IMR-90 (cell line): ENCODE data around the gene ADAT1. TPM values are rescaled to one million over a fixed set of nuclear protein-coding genes. Genes with fewer than 3 reads are reported as not detected.

ENCODE experiments used
- ATAC-seq: fragments of 200-7000 bp; cut with Tn5 transposase; 2 replicates; pipeline ENCODE4 v1.9.1; 2020; ENCODE audit warnings: low read depth, mild to moderate bottlenecking, moderate library complexity
- BruUV-seq: library from RNA; stranded (reverse); fragments of 400-500 nt; replicated peaks from 2 replicates; lab custom pipeline; 2021; lab: Mats Ljungman, UMichigan
- CTCF ChIA-PET: fragments of 300-600 bp; formaldehyde crosslinking; extraction: SDS; loops from one replicate; lab custom pipeline; 2021; ENCODE audit warnings: antibody characterized with exemption; lab: Yijun Ruan, JAX
- POLR2A ChIA-PET: fragments of 300-600 bp; sonication (Branson Sonifier 250); formaldehyde crosslinking; loops from one replicate; lab custom pipeline; 2022; ENCODE audit warnings: antibody characterized with exemption; ENCODE audit not compliant: unreplicated experiment; lab: Charles Lee
- DNase-seq: peaks from one replicate; pipeline ENCODE4 v3.0.0; 2013
- H2AFZ ChIP-seq: replicated peaks from 2 replicates; pipeline ENCODE3; 2013; ENCODE audit warnings: low read length, mild to moderate bottlenecking; ENCODE audit not compliant: poor library complexity
- H2AK5ac ChIP-seq: 2 replicates; pipeline ENCODE4 v1.6.1; 2013; ENCODE audit warnings: low read depth, low read length, inconsistent platforms
- H2AK9ac ChIP-seq: replicated peaks from 2 replicates; pipeline ENCODE3; 2013; ENCODE audit warnings: mild to moderate bottlenecking, low read depth, low read length, moderate library complexity; ENCODE audit not compliant: poor library complexity
- H2BK120ac ChIP-seq: 2 replicates; pipeline ENCODE4 v1.6.1; 2013; ENCODE audit warnings: low read depth, low read length, inconsistent platforms
- H2BK15ac ChIP-seq: 3 replicates; pipeline ENCODE4 v1.6.1; 2013; ENCODE audit warnings: low read depth, low read length, inconsistent platforms
- H2BK20ac ChIP-seq: 2 replicates; pipeline ENCODE4 v1.6.1; 2013; ENCODE audit warnings: low read depth, mild to moderate bottlenecking, inconsistent platforms, low read length, moderate library complexity
- H2BK5ac ChIP-seq: 2 replicates; pipeline ENCODE4 v1.6.1; 2013; ENCODE audit warnings: mild to moderate bottlenecking, low read depth, low read length, inconsistent platforms; ENCODE audit not compliant: poor library complexity, severe bottlenecking
- H3K14ac ChIP-seq: replicated peaks from 2 replicates; pipeline ENCODE4 v1.6.1; 2013; ENCODE audit warnings: low read depth, low read length, inconsistent platforms
- H3K18ac ChIP-seq: 2 replicates; pipeline ENCODE4 v1.6.1; 2013; ENCODE audit warnings: low read depth, low read length, control low read depth
- H3K23ac ChIP-seq: 2 replicates; pipeline ENCODE4 v1.6.1; 2013; ENCODE audit warnings: low read depth, low read length, inconsistent platforms
- H3K27ac ChIP-seq: 2 replicates; pipeline ENCODE4 v1.5.1; 2013; ENCODE audit warnings: mild to moderate bottlenecking, control low read depth, low read length; ENCODE audit not compliant: insufficient read depth
- H3K27me3 ChIP-seq: 2 replicates; pipeline ENCODE4 v1.6.1; 2013; ENCODE audit warnings: low read length; ENCODE audit not compliant: control insufficient read depth, insufficient read depth
- H3K36me3 ChIP-seq: 2 replicates; pipeline ENCODE4 v1.6.1; 2013; ENCODE audit warnings: low read length, mixed read lengths; ENCODE audit not compliant: control insufficient read depth, insufficient read depth
- H3K4ac ChIP-seq: 2 replicates; pipeline ENCODE4 v1.6.1; 2013; ENCODE audit warnings: low read depth, low read length, inconsistent platforms
- H3K4me1 ChIP-seq: 2 replicates; pipeline ENCODE4 v1.6.1; 2013; ENCODE audit warnings: low read length, mixed read lengths; ENCODE audit not compliant: control insufficient read depth, insufficient read depth
- H3K4me2 ChIP-seq: 2 replicates; pipeline ENCODE4 v1.6.1; 2013; ENCODE audit warnings: low read depth, mild to moderate bottlenecking, control low read depth, low read length, moderate library complexity
- H3K4me3 ChIP-seq: 2 replicates; pipeline ENCODE4 v1.5.1; 2013; ENCODE audit warnings: low read depth, mild to moderate bottlenecking, control low read depth, low read length, moderate library complexity; ENCODE audit not compliant: insufficient read depth
- H3K56ac ChIP-seq: 2 replicates; pipeline ENCODE4 v1.6.1; 2013; ENCODE audit warnings: low read length, inconsistent platforms; ENCODE audit not compliant: insufficient read depth; ENCODE audit errors: extremely low read depth
- H3K79me1 ChIP-seq, 2 experiments: 2 replicates each; pipeline ENCODE4 v1.6.1; 2013; ENCODE audit warnings: low read length in 2 of 2, inconsistent platforms in 1 of 2, low read depth in 1 of 2
- H3K9ac ChIP-seq: 2 replicates; pipeline ENCODE4 v1.6.1; 2013; ENCODE audit warnings: low read depth, low read length, control low read depth
- H3K9me1 ChIP-seq: 2 replicates; pipeline ENCODE4 v1.6.1; 2013; ENCODE audit warnings: low read length, inconsistent platforms; ENCODE audit not compliant: insufficient read depth
- H3K9me3 ChIP-seq: 2 replicates; pipeline ENCODE4 v1.6.1; 2013; ENCODE audit warnings: low read length; ENCODE audit not compliant: control insufficient read depth, insufficient read depth
- H4K20me1 ChIP-seq: 2 replicates; pipeline ENCODE4 v1.6.1; 2013; ENCODE audit warnings: low read length, inconsistent platforms; ENCODE audit not compliant: insufficient read depth
- H4K5ac ChIP-seq: 2 replicates; pipeline ENCODE4 v1.6.1; 2013; ENCODE audit warnings: mild to moderate bottlenecking, low read depth, low read length, control low read depth
- H4K8ac ChIP-seq, 2 experiments: 2 replicates each; pipeline ENCODE4 v1.6.1; 2013; ENCODE audit warnings: low read depth in 2 of 2, low read length in 2 of 2, control low read depth in 1 of 2, inconsistent platforms in 1 of 2
- H4K91ac ChIP-seq: 2 replicates; pipeline ENCODE4 v1.6.1; 2013; ENCODE audit warnings: low read depth, low read length, inconsistent platforms; ENCODE audit not compliant: insufficient read depth
- CEBPB ChIP-seq: IDR thresholded peaks from 2 replicates; pipeline ENCODE4 v1.6.1; 2012; ENCODE audit warnings: low read depth, low read length, improper control_type of control experiment
- MXI1 ChIP-seq: IDR thresholded peaks from 2 replicates; pipeline ENCODE4 v1.6.1; 2012; ENCODE audit warnings: low read depth, mild to moderate bottlenecking, low read length, moderate library complexity, borderline replicate concordance
- RCOR1 ChIP-seq: IDR thresholded peaks from 2 replicates; pipeline ENCODE4 v1.6.1; 2012; ENCODE audit warnings: mild to moderate bottlenecking, low read length, improper control_type of control experiment; ENCODE audit not compliant: insufficient replicate concordance
- RFX5 ChIP-seq: IDR thresholded peaks from 2 replicates; pipeline ENCODE4 v1.8.0; 2012; ENCODE audit warnings: low read depth, mild to moderate bottlenecking, low read length, moderate library complexity
- SMC3 ChIP-seq: fragments of 150-350 bp; IDR thresholded peaks from 2 replicates; pipeline ENCODE4 v1.6.1; 2016; ENCODE audit warnings: low read depth, mild to moderate bottlenecking, antibody characterized with exemption, low read length, moderate library complexity
- WGBS, 2 experiments: methylation state at CpG; one replicate each; pipeline versions ENCODE4 v1.1.5 to v1.1.7; 2013; ENCODE audit warnings: missing lambda C conversion rate in 2 of 2; ENCODE audit not compliant: insufficient read length in 1 of 2; ENCODE audit errors: extremely low coverage in 2 of 2; 5-methylcytosine and 5-hydroxymethylcytosine counted together
- dilution Hi-C: fragments of 300-500 bp; cut with HindIII; formaldehyde crosslinking; loops from one replicate; pipeline ENCODE4 v1.14.3; 2018; ENCODE audit warnings: low sequenced_read_pairs; ENCODE audit not compliant: unreplicated experiment
- in situ Hi-C: fragments of 300-500 bp; cut with MboI; formaldehyde crosslinking; loops from 3 replicates; pipeline ENCODE4 v1.14.3; 2019; ENCODE audit warnings: low sequenced_read_pairs, inconsistent platforms, mixed read lengths
- intact Hi-C: fragments of 100-400 bp; cut with micrococcal nuclease; formaldehyde crosslinking; loops from 2 replicates; pipeline ENCODE4 v1.10.0; 2022
- polyA plus RNA-seq, 3 experiments: library from polyadenylated mRNA; depleted of rRNA; stranded (reverse); fragments of >200 nt; gene quantifications; 2 replicates each; pipeline ENCODE4 v1.2.3, GENCODE V29; 2012; ENCODE audit warnings: low replicate concordance in 1 of 3
- total RNA-seq: library from RNA; depleted of rRNA; stranded (reverse); fragments of >200 nt; gene quantifications from 2 replicates; pipeline ENCODE4 v1.2.3, GENCODE V29; 2012

Gene ADAT1
- total and polyA plus RNA-seq, 2 of the 4 experiments (the other 2 are of a cell fraction) = 22.7 to 52.9 TPM

DNA sequence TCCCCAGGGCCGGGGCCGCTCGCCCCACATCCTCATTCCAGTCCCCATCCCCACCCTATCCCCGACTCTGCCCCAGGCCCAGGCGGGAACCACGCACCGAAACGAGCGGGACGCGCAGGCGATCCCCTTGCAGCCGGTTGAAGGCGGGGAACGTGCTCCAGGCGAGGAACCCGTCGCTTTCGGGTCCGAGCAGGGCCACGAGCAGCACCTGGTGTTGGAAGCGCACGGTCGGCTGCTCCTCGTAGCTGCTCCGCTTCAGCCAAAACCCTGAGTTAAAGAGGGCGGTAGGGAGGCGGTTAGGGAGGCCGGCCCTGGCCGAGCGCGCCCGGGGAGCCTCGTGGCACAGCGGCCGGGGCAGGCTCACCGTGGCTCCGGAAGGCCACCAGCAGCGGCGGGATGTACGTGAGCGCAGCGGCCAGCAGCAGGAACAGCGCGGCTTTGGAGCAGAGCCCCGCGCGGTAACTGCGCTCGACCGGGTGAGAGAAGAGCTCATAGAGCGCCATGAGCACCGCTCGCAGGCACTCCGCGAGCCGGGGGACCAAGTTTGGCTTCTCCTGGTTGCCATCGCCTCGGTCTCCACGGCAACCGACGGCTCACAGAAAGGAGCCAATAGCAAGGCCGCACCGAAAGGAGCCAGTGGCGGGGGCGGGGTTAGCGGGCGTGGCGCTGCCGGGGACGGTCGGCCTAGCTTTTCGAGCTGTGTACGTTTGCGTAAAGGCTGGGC, 67.2 kb downstream of the ADAT1 start, which contains the start of gene TMEM231:
Gene TMEM231, minus strand, starts transcription at position 546 of the 724 bp plus-strand sequence. Its CDS starts 43 bp downstream, at position 503.
- no peaks in the 10 kb centered on the region for H3K36me3 ChIP-seq
- H3K23ac ChIP-seq = peak within 1 kb of the TSS; percentile 62
- no peak within 1 kb of the TSS for H2BK120ac ChIP-seq
- no peak within 1 kb of the TSS for H2AK5ac ChIP-seq
- H4K5ac ChIP-seq = peak within 1 kb of the TSS; percentile 88
- peak; percentile 89 for DNase-seq
- H3K9me1 ChIP-seq = peaks cover 8% of the 10 kb centered on the region
- H4K20me1 ChIP-seq = no peaks in the 10 kb centered on the region
- peak within 1 kb of the TSS; percentile 24; the same call in 1 of the 2 replicates for H3K27ac ChIP-seq
- peak within 1 kb of the TSS; percentile 47 for H3K9ac ChIP-seq
- H2AK9ac ChIP-seq = peak within 1 kb of the TSS; percentile 85
- in situ Hi-C loops (no loop called here), intact Hi-C loops (loop anchor here (5.0 kb wide), 1 partner anchor 94 kb away; the partner anchor contains the start of gene TMEM170A), dilution Hi-C loops (no loop called here)
- BruUV-seq = no TSS peak
- no peaks in the 10 kb centered on the region for H3K9me3 ChIP-seq
- H3K4me3 ChIP-seq = peak within 1 kb of the TSS; percentile 46
- peak within 1 kb of the TSS; percentile 98 for H2AFZ ChIP-seq
- no peak within 1 kb of the TSS for H2BK20ac ChIP-seq
- peak within 1 kb of the TSS; percentile 57; the same call in 2 of the 3 replicates for H2BK15ac ChIP-seq
- ATAC-seq = peak; percentile 93
- H3K4ac ChIP-seq = peak within 1 kb of the TSS; percentile 56; the same call in 1 of the 2 replicates
- peak within 1 kb of the TSS; percentile 89 for H3K4me2 ChIP-seq
- H3K18ac ChIP-seq = 0 out of 2 replicates have a peak within 1 kb of the TSS, but pooled peaks have one; percentile 30
- H3K14ac ChIP-seq = peak within 1 kb of the TSS; percentile 75; the same call in 1 of the 2 replicates
- ChIA-PET CTCF (interaction anchor here (0.6 kb wide), 2 partner anchors 40 to 42 kb away, joined by 3 to 4 read pairs; no protein-coding TSS in a partner anchor), POLR2A (interaction anchor here (0.5 kb wide), 1 partner anchor 189 kb away, joined by 3 read pairs; no protein-coding TSS in a partner anchor)
- 1% methylated on average over 52 of the region's 75 CpGs; no CpG with 5 or more reads in 1 of the 2 experiments for WGBS, 2 experiments
- H2BK5ac ChIP-seq = peak within 1 kb of the TSS; percentile 53
- H4K91ac ChIP-seq = no peak within 1 kb of the TSS; the same call in 1 of the 2 replicates
- peaks cover 5% of the 10 kb centered on the region; the same call in 1 of the 2 replicates for H3K4me1 ChIP-seq
- no peak for TF ChIP-seq SMC3
- TF ChIP-seq MXI1 = peak; percentile 94; the same call in 1 of the 2 replicates
- TF ChIP-seq RCOR1 = no peak
- peak; percentile 17; the same call in 1 of the 2 replicates for TF ChIP-seq CEBPB
- peak; percentile 75 for TF ChIP-seq RFX5
- H3K27me3 ChIP-seq = peaks cover 7% of the 10 kb centered on the region
- H3K79me1 ChIP-seq = 0 out of 4 replicates have a peak, but pooled peaks cover 0 to 2% of the 10 kb centered on the region in 2 experiments
- H3K56ac ChIP-seq = peak within 1 kb of the TSS; percentile 28
- H4K8ac ChIP-seq = peak within 1 kb of the TSS; percentile 82 to 86
